Measurements from ENCODE around the gene ATP2B2.

DNA sequence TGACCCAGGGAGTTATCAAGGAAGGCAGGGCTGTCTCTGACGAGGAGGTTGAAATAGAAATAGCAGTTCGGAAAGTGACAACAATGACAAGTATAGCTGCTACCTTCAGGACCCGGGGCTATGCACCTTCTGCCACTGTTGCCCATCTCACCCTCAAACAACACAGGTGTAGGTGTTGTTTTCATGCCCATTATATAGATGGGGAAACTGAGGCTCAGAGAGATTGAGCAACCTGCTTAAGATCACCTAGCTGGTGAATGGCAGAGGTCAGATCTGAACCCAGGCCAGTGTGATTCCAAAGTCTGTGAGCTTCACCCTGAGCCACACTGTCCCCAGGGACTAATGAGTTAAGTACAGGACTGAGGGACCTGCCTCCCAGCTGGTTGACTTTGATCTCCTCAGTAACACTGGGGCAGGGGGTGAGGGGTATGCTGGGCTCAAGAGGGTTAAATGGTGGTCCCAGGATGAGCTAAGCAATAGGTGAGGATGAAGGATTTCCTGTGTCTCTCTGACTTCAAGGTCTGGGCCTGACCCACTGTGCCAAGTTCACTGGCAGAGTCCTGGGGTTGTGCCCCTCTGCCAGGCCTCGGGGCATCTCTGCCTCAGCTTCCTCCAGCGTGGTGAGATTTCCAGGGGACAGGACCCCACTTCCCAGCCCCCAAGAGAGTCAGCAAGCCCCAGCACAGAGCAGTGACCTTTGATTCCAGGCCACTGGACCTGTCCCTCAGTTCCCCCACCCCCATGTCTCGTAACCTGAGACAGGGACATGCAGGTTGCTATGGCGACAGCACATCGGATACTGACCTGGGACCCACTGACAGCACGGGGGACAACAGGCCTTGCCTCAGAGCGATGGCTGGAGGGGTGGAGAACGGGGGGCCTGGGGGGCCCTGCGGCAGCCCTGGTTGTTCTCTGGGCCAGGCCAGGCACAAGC, 35.0 kb downstream of the ATP2B2 start:
- TF ChIP-seq, protein P1, sequence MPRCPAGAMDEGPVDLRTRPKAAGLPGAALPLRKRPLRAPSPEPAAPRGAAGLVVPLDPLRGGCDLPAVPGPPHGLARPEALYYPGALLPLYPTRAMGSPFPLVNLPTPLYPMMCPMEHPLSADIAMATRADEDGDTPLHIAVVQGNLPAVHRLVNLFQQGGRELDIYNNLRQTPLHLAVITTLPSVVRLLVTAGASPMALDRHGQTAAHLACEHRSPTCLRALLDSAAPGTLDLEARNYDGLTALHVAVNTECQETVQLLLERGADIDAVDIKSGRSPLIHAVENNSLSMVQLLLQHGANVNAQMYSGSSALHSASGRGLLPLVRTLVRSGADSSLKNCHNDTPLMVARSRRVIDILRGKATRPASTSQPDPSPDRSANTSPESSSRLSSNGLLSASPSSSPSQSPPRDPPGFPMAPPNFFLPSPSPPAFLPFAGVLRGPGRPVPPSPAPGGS (IDR thresholded peaks at IDR 0.05), result no peak
- TF ChIP-seq SMC3 (IDR thresholded peaks at IDR 0.05) (no peak), FOSL2 (IDR thresholded peaks at IDR 0.05) (no peak), FOSL2 (CRISPR knock-in tag; IDR thresholded peaks at IDR 0.05) (no peak), KDM5A (IDR thresholded peaks at IDR 0.05) (no peak), POLR2AphosphoS2 (conservative IDR thresholded peaks at IDR 0.05; ENCODE audit: low read length) (no peak), RFX5 (IDR thresholded peaks at IDR 0.05) (no peak)
- TF ChIP-seq, protein P2, sequence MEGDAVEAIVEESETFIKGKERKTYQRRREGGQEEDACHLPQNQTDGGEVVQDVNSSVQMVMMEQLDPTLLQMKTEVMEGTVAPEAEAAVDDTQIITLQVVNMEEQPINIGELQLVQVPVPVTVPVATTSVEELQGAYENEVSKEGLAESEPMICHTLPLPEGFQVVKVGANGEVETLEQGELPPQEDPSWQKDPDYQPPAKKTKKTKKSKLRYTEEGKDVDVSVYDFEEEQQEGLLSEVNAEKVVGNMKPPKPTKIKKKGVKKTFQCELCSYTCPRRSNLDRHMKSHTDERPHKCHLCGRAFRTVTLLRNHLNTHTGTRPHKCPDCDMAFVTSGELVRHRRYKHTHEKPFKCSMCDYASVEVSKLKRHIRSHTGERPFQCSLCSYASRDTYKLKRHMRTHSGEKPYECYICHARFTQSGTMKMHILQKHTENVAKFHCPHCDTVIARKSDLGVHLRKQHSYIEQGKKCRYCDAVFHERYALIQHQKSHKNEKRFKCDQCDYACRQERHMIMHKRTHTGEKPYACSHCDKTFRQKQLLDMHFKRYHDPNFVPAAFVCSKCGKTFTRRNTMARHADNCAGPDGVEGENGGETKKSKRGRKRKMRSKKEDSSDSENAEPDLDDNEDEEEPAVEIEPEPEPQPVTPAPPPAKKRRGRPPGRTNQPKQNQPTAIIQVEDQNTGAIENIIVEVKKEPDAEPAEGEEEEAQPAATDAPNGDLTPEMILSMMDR (IDR thresholded peaks at IDR 0.05), result no peak
- TF ChIP-seq, protein P3, sequence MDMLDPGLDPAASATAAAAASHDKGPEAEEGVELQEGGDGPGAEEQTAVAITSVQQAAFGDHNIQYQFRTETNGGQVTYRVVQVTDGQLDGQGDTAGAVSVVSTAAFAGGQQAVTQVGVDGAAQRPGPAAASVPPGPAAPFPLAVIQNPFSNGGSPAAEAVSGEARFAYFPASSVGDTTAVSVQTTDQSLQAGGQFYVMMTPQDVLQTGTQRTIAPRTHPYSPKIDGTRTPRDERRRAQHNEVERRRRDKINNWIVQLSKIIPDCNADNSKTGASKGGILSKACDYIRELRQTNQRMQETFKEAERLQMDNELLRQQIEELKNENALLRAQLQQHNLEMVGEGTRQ (IDR thresholded peaks at IDR 0.05), result no peak
- TF ChIP-seq, protein P4, sequence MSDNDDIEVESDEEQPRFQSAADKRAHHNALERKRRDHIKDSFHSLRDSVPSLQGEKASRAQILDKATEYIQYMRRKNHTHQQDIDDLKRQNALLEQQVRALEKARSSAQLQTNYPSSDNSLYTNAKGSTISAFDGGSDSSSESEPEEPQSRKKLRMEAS (IDR thresholded peaks at IDR 0.05), result no peak
